Muscle of back (tissue), 11 donors: ENCODE measurements around the gene RAB30. TPM values are rescaled to one million over a fixed set of nuclear protein-coding genes. Genes with fewer than 3 reads are reported as not detected.
"Not testable (repeated sequence)": the region's sequence is repeated elsewhere in the genome, so short reads cannot be mapped to it uniquely, and the experiment has no call there.

Experiments
- DNase-seq, 3 donors: peaks; one replicate each; pipeline versions ENCODE4 v3.0.0 to v3.0.0-alpha.2; 2013
- polyA plus RNA-seq, 10 donors: library from polyadenylated mRNA; unstranded; fragments of 120-200 nt; gene quantifications; one replicate each; pipeline ENCODE4 v1.2.1, GENCODE V29; 2013; ENCODE audit not compliant: insufficient read length in 10 of 10

RAB30 gene
- polyA plus RNA-seq, 10 donors: 11.1 to 16.2 (median 14.1) TPM

DNA sequence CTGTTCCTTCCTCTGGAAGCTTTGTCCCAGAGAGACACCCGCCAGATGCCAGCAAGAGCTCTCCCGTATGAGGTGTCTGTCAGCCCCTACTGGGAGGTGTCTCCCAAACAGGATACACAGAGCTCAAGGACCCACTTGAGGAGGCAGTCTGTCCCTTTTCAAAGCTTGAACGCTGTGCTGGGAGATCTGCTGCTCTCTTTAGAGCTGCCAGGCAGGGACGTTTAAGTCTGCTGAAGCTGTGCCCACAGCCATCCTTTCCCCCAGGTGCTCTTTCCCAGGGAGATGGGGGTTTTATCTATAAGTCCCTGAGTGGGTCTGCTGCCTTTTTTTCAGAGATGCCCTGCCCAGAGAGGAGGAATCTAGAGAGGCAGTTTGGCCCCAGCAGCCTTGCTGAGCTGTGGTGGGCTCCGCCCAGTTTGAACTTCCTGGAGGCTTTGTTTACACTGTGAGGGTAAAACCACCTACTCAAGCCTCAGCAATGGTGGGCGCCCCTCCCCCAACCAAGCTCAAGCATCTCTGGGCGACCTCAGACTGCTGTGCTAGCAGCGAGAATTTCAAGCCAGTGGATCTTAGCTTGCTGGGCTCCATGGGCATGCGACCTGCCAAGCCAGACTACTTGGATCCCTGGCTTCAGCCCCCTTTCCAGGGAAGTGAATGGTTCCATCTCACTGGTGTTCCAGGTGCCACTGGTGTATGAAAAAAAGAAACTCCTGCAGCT lies 115.8 kb downstream of the RAB30 start:
- not testable (repeated sequence) for DNase-seq

DNA sequence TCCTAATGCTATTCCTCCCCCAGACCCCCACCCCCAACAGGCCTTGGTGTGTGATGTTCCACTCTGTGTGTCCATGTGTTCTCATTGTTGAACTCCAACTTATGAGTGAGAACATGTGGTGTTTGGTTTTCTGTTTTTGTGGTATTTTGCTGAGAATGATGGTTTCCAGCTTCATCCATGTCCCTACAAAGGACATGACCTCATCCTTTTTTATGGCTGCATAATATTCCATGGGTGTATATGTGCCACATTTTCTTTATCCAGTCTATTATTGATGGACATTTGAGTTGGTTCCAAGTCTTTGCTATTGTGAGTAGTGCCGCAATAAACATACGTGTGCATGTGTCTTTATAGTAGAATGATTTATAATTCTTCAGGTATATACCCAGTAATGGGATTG lies 121.2 kb downstream of the RAB30 start:
- DNase-seq: not testable (repeated sequence)

DNA sequence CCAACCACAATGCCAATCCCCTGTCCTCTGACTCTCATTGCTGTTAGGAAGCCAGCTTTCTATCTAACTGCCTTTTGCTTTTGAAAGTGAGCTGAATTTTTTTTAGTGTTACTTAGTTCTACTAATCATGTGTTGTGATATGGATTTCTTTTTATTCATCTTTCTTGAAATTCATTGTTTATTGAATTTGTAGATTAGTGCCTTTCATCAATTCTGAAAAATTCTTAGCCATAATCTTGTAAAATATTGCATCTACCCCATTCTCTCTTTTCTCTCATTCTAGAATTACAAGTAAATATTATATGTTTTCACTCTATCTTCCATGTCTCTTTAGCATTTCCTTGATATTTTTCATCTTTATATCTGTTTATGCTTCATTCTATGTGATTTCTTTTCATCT lies 122.3 kb downstream of the RAB30 start:
- DNase-seq: no peak

DNA sequence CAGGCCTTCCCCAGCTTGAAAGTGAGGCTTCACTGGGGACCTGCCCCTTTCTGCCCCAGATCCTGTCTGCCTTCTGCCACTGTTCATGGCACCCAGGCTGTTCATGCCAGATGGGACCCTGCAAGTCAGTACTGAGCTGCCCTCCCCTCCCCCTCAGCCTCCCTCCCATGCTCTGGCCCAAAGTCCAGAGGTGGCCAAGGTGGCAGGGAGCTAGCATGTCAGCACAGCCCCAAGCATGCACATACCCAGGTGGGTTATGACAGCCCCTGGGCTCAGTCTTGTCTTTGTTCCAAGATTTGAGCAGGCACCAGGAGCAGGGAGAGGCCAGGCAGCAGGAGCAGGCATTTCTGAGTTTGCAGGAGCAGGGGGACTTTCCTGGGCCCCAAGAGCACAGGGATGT lies 126.0 kb downstream of the RAB30 start:
- DNase-seq: no peak

DNA sequence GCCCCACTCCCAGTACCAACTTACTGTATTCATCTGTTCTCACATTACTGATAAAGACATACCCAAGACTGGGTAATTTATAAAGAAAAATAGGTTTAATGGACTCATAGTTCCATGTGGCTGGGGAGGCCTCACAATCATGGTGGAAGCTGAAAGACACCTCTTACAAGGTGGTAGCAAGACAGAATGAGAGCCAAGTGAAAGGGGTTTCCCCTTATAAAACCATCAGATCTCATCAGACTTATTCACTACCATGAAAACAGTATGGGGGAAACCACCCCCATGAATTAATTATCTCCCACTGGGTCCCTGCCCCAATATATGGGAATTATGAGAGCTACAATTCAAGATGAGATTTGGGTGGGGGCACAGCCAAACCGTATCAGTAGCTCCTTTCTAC lies 126.7 kb downstream of the RAB30 start:
- not testable (repeated sequence) for DNase-seq

DNA sequence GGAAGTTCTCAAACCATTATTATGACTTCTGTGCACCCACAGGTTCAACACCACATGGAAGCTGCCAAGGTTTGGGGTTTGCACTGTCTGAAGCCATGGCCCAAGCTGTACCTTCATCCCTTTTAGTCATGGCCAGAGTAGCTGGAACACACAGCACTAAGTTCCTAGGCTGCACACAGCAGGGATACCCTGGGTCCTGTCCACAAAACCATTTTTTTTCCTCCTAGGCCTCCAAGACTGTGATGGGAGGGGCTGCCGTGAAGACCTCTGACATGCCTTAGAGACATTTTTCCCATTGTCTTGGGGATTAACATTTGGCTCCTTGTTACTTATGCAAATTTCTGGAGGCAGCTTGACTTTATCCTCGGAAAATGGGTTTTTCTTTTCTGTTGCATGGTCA lies 127.5 kb downstream of the RAB30 start:
- DNase-seq: no peak

DNA sequence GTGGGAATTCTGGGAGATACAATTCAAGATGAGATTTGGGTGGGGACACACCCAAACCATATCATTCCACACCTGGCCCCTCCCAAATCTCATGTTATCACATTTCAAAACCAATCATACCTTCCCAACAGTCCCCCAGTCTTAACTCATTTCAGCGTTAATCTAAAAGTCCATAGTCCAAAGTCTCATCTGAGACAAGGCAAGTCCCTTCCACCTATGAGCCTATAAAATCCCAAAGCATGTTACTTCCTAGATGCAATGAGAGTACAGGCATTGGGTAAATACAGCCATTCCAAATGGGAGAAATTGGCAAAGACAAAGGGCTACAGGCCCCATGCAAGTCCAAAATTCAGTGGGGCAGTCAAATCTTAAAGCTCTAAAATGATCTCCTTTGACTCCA lies 128.3 kb downstream of the RAB30 start:
- DNase-seq: not testable (repeated sequence)

DNA sequence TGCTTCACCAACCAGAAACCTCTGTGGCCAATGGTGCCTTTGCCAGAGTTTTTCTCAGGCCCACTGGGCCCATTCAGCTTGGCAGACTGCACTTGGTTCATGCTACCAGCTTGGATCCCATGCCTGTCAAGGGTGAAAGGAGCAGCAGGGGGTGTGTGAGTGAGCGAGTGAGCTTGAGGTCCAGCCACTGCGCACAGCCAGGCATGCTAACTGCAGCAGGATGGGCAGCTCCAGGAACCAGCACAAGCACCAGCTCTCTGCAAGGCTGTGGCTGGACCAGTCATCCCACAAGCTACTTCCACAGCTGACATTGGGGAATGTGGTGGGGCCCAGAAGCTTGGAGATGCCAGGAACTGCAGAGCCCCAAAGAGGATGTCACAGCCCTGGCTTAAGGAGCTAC lies 129.3 kb downstream of the RAB30 start:
- no peak for DNase-seq

DNA sequence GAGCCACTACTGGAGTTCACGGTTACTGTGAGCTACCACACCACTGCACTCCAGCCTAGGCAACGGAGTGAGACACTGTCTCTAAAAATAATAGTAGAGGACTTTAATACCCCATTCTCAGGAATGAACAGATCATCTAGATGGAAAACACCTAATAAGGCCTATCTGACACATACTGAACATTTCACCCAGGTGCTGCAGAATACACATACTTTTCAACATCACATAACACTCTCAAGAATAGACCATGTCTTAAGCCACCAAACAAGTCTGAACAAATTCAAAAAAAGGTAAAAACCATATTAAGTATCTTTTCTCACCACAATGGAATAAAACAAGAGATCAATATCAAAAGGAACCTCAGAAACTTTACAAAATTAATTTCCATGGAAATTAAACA lies 132.2 kb downstream of the RAB30 start:
- no peak for DNase-seq

DNA sequence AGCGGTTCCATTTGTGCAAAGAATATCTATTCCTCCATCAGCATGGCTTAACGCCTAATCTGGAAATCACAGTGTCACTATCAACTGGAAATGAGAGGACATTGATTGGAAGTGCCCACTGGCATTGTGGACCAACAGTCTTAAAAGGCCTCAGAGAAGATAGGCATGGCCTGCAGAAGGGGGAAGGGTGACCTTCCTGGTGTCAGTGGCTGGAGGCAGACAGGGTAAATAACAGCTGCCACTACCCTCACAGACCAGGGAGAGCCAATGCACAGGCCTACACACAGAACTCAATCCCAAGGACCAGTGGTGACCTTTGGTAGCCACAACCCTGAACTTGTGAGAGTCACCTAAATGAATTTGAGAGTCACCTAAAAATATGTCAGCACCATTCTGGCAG lies 134.1 kb downstream of the RAB30 start:
- no peak for DNase-seq

DNA sequence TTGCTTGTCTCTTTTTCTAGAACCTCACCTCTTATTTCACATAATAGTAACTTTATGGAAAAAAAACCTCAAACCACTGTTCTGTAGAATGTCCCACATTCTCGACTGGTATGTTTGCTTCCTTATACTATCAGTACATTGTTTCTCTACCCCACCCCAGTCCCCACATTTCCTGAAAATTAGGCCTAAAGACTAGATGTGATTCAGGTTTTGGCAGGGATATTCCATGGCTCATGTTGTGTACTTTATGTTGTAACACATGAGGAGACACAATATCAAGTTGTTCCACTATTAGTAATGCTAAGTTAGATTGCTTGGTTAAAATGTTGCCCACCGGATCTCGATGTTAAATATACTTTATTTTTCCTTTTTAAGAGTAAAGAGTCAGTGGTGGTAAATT lies 135.4 kb downstream of the RAB30 start:
- no peak for DNase-seq

DNA sequence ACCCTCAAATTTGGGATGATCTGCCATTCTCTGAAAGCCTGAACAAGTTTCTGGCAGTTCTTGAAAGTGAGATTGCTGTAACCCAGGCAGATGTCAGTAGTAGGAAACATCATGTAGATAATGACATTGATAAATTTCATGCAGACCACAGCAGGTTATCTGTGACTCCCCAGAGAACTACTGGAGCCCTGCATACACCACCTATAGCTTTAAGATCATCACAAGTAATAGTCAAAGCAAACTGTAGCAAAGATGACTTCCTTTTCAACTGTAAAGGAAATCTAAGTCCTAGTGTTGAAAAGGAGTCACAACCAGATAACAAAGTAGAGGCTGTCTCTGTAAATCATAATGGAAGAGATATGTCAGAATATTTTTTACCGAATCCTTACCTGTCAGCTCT lies 139.1 kb downstream of the RAB30 start:
- DNase-seq: no peak

DNA sequence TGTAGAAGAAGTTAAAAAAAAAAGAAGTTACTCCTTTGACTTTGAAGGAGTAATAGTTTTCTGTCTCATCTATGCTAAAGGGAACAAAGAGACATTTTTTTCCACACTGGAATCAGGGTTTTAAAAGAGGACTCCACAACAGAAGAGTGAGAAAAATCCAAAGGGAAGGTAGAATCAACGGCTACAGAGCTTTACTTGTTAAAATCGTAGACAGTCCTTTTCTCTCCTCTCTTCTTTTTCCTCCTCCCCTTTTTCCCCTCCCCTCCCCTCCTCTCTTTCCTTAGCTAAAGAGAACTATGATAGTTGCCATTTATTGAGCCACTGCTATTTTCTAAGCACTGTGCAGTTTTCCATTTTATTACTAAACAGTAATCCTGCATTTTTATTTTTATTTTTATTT lies 141.0 kb downstream of the RAB30 start:
- no peak for DNase-seq

DNA sequence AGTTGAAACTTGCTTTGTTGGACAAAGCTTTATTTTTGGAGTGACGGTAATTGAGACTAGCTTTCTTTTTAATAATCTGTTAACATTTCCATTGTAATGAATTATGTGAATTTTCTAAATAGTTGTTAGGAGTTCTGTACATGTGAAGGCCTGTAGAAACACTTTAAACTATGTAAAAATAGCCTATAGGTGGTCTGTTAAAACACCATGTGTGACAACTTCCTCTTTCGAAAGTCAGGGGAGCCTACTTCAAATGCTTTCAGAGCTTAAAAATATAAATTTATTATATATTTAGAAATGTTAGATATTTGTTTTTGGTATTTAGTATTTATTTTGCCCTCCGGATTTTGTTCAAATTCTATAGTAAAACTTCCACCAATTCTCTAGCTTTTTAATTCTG lies 141.5 kb downstream of the RAB30 start:
- no peak for DNase-seq

DNA sequence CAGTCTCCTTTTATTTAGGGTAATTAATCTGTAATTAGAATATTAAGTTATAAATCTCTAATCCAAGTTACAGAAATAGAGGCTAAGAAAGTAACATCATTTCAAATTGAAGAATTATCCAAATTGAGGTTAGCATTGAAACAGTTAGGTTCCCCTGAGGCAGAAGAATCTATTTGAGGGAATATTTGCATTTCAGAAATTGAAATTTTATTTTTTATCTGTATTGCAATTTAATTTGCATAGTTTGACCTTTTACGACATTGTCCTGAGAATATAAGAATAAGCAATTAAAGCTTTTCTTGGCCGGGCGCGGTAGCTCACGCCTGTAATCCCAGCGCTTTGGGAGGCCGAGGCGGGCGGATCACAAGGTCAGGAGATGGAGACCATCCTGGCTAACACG lies 142.6 kb downstream of the RAB30 start:
- no peak for DNase-seq

DNA sequence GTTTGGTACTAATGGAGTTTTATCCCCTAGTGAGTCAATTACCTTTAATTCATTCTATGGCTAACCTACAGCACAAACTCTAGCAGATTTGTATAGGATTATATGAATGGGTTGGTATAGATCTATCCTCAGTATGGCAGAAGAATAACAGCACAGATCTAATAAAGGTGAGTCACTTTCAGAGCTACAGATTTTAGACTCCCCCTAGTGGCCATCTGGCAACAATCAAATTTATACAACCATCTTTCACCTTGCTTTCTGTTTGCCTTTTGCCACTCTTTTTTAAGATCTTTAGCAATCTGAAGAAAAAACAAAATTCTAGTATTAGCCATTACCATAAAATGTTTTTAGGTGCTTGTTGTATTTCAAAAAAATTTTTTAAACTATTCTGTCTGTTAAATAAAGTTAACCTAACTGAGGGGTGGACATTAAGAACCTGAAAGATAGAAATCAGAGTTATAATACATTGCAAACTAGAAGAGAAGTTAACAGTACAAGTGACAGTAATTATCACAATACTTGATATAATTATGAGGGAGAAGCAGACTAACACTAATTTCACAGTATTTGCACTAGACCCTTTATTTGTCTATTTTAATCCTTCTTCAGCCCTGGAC lies 144.3 kb downstream of the RAB30 start:
- DNase-seq: peak; percentile 28 to 57 (median 46)

DNA sequence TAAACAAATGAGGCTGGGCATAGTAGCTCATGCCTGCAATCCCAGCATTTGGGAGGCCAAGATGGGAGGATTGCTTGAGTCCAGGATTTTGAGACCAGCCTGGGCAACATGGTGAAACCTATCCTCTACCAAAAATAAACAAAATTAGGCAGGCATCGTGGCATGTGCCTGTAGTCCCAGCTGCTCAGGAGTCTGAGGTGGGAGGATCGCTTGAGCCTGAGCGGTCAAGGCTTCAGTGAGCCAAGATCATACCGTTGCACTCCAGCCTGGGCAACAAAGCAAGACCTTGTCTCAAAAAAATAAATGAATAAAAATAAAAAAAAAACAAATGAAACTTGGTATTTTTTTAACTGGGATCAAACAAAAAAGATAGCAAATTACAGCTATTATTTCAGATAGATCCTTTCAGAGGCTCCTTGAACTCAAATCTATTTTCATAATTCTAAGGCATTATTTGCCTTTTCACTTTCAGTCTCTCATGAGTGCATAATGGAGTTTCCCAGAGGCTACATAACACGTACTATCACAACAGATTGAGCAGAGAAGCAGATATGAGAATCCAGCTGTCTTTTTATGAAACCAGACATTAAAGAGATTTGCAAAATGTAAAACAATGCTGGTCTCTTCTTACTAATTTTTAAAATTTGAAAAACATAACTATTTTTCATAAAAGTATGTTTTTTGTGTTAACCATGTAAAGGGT lies 147.0 kb downstream of the RAB30 start:
- no peak for DNase-seq

Other genes with a start within 250 kb of the RAB30 start
- 100 to 1,000 TPM in 8 of 10 donors, 10 to 100 TPM in 2; 86.6 to 138 (median 117) TPM for gene PRCP, start 171.5 kb downstream of the RAB30 start, polyA plus RNA-seq
- 1 to 10 TPM; 3.1 to 5.2 (median 3.6) TPM for gene DDIAS, start 170.2 kb downstream of the RAB30 start, polyA plus RNA-seq
- gene PCF11, start 85.2 kb upstream of the RAB30 start, polyA plus RNA-seq: 10 to 100 TPM; 32.5 to 53.4 (median 46.2) TPM
- 1 to 10 TPM; 3.5 to 6.5 (median 4.4) TPM for gene ANKRD42, start 121.8 kb upstream of the RAB30 start, polyA plus RNA-seq
- 10 to 100 TPM; 74.2 to 99.9 (median 86.8) TPM for gene CCDC90B, start 214.5 kb upstream of the RAB30 start, polyA plus RNA-seq